WTC11 (cell line): Measurements from ENCODE around the gene MDGA2. TPM values are rescaled to one million over a fixed set of nuclear protein-coding genes. Genes with fewer than 3 reads are reported as not detected.

Experiments used
- ATAC-seq: fragments of 200-7000 bp; cut with Tn5 transposase; 2 replicates; pipeline ENCODE4 v1.10.0; 2021; ENCODE audit warnings: mild to moderate bottlenecking, moderate library complexity
- CTCF ChIA-PET: fragments of 300-600 bp; sonication (Branson Sonifier 250); formaldehyde crosslinking; loops from one replicate; lab custom pipeline; 2021; ENCODE audit warnings: antibody characterized with exemption; lab: Charles Lee
- POLR2A ChIA-PET: fragments of 350-600 bp; sonication (Branson Sonifier 250); formaldehyde crosslinking; loops from one replicate; lab custom pipeline; 2021; ENCODE audit warnings: antibody characterized with exemption; lab: Charles Lee
- DNase-seq: peaks from one replicate; pipeline ENCODE4 v3.0.0; 2021; ENCODE audit warnings: low spot score
- H3K27ac Mint-ChIP-seq: 2 replicates; pipeline ENCODE4 v1.8.0; 2021; ENCODE audit warnings: mixed read lengths
- H3K27me3 Mint-ChIP-seq: 2 replicates; pipeline ENCODE4 v1.8.0; 2021; ENCODE audit warnings: low read depth, mild to moderate bottlenecking, moderate library complexity, mixed read lengths
- H3K36me3 Mint-ChIP-seq: 2 replicates; pipeline ENCODE4 v1.8.0; 2021; ENCODE audit warnings: mixed read lengths
- H3K4me1 Mint-ChIP-seq: 2 replicates; pipeline ENCODE4 v1.8.0; 2022; ENCODE audit warnings: mixed read lengths
- H3K4me3 Mint-ChIP-seq: 2 replicates; pipeline ENCODE4 v1.8.0; 2021; ENCODE audit warnings: mild to moderate bottlenecking, moderate library complexity, mixed read lengths
- H3K9me3 Mint-ChIP-seq: 2 replicates; pipeline ENCODE4 v1.8.0; 2021; ENCODE audit warnings: mixed read lengths
- ATF6 ChIP-seq: sonication (generic); formaldehyde crosslinking; IDR thresholded peaks from 2 replicates; pipeline ENCODE4 v1.8.1; 2023; ENCODE audit warnings: mild to moderate bottlenecking, missing genetic modification reagents
- EMX1 ChIP-seq: fragments of 250-450 bp; sonication (Bioruptor Pico); IDR thresholded peaks from 2 replicates; pipeline ENCODE4 v1.8.0; 2021; ENCODE audit warnings: mild to moderate bottlenecking
- FOXJ3 ChIP-seq: sonication (generic); formaldehyde crosslinking; IDR thresholded peaks from 2 replicates; pipeline ENCODE4 v1.9.0; 2021; ENCODE audit warnings: missing genetic modification reagents, mild to moderate bottlenecking, borderline replicate concordance
- NFATC4 ChIP-seq: fragments of 250-450 bp; sonication (Bioruptor Pico); IDR thresholded peaks from 2 replicates; pipeline ENCODE4 v1.9.0; 2021; ENCODE audit warnings: mild to moderate bottlenecking
- NR2C2 ChIP-seq: sonication (generic); formaldehyde crosslinking; IDR thresholded peaks from 2 replicates; pipeline ENCODE4 v1.8.0; 2022; ENCODE audit warnings: mild to moderate bottlenecking, missing genetic modification reagents
- RELA ChIP-seq: sonication (generic); formaldehyde crosslinking; IDR thresholded peaks from 2 replicates; pipeline ENCODE4 v1.8.1; 2022; ENCODE audit warnings: missing genetic modification reagents, mild to moderate bottlenecking, borderline replicate concordance
- STAT6 ChIP-seq: sonication (generic); formaldehyde crosslinking; conservative IDR thresholded peaks from 2 replicates; pipeline ENCODE4 v1.8.1; 2023; ENCODE audit warnings: mild to moderate bottlenecking, low read depth, missing genetic modification reagents, moderate library complexity
- ZBTB21 ChIP-seq: sonication (generic); formaldehyde crosslinking; IDR thresholded peaks from 2 replicates; pipeline ENCODE4 v1.8.1; 2023; ENCODE audit warnings: mild to moderate bottlenecking, missing genetic modification reagents, borderline replicate concordance
- ZNF138 ChIP-seq: sonication (generic); formaldehyde crosslinking; conservative IDR thresholded peaks from 2 replicates; pipeline ENCODE4 v1.8.1; 2022; ENCODE audit warnings: mild to moderate bottlenecking, moderate library complexity, missing genetic modification reagents
- ZNF219 ChIP-seq: sonication (generic); formaldehyde crosslinking; IDR thresholded peaks from 2 replicates; pipeline ENCODE4 v1.8.0; 2023; ENCODE audit warnings: missing genetic modification reagents, mild to moderate bottlenecking, borderline replicate concordance
- ZNF281 ChIP-seq: sonication (generic); formaldehyde crosslinking; IDR thresholded peaks from 2 replicates; pipeline ENCODE4 v1.8.0; 2023; ENCODE audit warnings: mild to moderate bottlenecking, missing genetic modification reagents
- ZNF671 ChIP-seq: fragments of 250-450 bp; sonication (Bioruptor Pico); IDR thresholded peaks from 2 replicates; pipeline ENCODE4 v1.8.0; 2021; ENCODE audit warnings: mild to moderate bottlenecking
- total RNA-seq: library from RNA; stranded (reverse); gene quantifications from 3 replicates; pipeline ENCODE4 v1.2.3, GENCODE V29; 2021
- TF ChIP-seq, protein P1 (sequence below): sonication (generic); formaldehyde crosslinking; IDR thresholded peaks from 2 replicates; pipeline ENCODE4 v1.8.0; 2022; ENCODE audit warnings: mild to moderate bottlenecking, missing genetic modification reagents
- TF ChIP-seq, protein P2 (sequence below): sonication (generic); formaldehyde crosslinking; IDR thresholded peaks from 2 replicates; pipeline ENCODE4 v1.8.1; 2022; ENCODE audit warnings: low read depth, mild to moderate bottlenecking, moderate library complexity, missing genetic modification reagents, borderline replicate concordance
- TF ChIP-seq, protein P3 (sequence below): fragments of 200-600 bp; IDR thresholded peaks from 2 replicates; pipeline ENCODE4 v1.8.0; 2022; ENCODE audit warnings: antibody characterized with exemption

The MDGA2 gene
- total RNA-seq, 1 experiment from 2014 or later: 4.9 TPM

DNA sequence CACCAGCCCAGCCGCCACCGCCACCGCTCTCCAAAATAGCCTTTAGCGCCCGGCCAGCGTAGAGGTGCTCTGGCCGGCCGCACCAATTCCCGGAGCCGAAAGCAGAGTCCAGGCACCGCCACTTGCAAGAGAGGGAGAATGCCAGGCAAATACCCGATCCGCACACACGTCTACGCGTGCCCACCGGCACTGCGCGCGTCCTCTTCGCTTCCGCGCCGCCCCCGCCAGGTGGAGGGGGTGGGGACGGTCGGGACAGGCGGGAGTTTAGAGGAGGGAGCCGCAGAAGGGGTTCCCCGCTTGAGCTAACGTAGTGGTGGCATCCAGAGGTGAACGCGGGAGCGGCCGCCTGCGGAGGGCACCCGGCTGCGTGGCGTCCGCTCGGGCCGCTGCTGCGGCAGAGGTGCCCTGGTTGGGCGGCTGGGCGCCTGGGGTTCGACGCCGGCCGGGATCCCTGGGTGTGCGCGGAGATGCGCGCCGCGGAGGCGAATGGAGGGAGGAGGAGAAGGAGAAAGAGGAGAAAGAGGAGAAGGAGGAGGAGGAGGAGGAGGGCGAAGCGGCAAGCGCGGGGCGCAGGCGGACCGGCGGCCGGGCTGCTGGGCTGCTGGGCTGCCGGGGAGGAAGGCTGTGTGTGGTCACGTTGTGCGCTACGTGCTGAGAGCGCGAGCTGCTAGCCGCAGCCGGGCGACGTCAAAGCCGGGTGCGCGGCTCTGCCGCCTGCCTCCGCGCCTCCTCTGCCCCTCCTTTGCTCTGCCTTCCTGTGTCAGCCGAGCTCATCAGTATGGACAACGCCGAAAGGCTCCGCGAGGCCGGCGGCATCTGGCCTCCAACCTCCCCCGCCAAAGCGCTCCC, at the start of gene MDGA2 (continued):
- TF ChIP-seq FOXJ3 (CRISPR knock-in tag): no peak

GRCh38 chr14:47722929-47723693, 47.7 kb upstream of the MDGA2 start:
- TF ChIP-seq, protein P1, sequence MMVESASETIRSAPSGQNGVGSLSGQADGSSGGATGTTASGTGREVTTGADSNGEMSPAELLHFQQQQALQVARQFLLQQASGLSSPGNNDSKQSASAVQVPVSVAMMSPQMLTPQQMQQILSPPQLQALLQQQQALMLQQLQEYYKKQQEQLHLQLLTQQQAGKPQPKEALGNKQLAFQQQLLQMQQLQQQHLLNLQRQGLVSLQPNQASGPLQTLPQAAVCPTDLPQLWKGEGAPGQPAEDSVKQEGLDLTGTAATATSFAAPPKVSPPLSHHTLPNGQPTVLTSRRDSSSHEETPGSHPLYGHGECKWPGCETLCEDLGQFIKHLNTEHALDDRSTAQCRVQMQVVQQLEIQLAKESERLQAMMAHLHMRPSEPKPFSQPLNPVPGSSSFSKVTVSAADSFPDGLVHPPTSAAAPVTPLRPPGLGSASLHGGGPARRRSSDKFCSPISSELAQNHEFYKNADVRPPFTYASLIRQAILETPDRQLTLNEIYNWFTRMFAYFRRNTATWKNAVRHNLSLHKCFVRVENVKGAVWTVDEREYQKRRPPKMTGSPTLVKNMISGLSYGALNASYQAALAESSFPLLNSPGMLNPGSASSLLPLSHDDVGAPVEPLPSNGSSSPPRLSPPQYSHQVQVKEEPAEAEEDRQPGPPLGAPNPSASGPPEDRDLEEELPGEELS: no peak
- no peak for TF ChIP-seq ZNF219 (CRISPR knock-in tag)
- TF ChIP-seq ZBTB21 (CRISPR knock-in tag): no peak
- no peak for TF ChIP-seq ZNF138 (CRISPR knock-in tag)
- TF ChIP-seq ZNF281 (CRISPR knock-in tag): no peak
- no peak for TF ChIP-seq NR2C2 (CRISPR knock-in tag)
- no peak for TF ChIP-seq EMX1 (CRISPR knock-in tag)
- TF ChIP-seq RELA (CRISPR knock-in tag): no peak
- Mint-ChIP-seq H3K9me3 (peaks cover 7% of the 10 kb centered on the region; the same call in 1 of the 2 replicates), H3K27ac (no peak overlapping the region), H3K36me3 (peaks cover 2% of the 10 kb centered on the region), H3K4me1 (no peaks in the 10 kb centered on the region), H3K4me3 (no peak overlapping the region), H3K27me3 (no peaks in the 10 kb centered on the region)
- ChIA-PET CTCF (no interaction called here), POLR2A (no interaction called here)
- DNase-seq: no peak
- no peak for ATAC-seq

- ChIA-PET CTCF (no interaction called here), POLR2A (no interaction called here)
- Mint-ChIP-seq H3K4me1 (no peaks in the 10 kb centered on the region), H3K4me3 (no peak overlapping the region), H3K36me3 (peaks cover 6% of the 10 kb centered on the region; the same call in 1 of the 2 replicates), H3K27me3 (no peaks in the 10 kb centered on the region), H3K9me3 (peaks cover 20% of the 10 kb centered on the region), H3K27ac (no peak overlapping the region)
- DNase-seq (no peak), ATAC-seq (no peak)
- TF ChIP-seq, protein P2, sequence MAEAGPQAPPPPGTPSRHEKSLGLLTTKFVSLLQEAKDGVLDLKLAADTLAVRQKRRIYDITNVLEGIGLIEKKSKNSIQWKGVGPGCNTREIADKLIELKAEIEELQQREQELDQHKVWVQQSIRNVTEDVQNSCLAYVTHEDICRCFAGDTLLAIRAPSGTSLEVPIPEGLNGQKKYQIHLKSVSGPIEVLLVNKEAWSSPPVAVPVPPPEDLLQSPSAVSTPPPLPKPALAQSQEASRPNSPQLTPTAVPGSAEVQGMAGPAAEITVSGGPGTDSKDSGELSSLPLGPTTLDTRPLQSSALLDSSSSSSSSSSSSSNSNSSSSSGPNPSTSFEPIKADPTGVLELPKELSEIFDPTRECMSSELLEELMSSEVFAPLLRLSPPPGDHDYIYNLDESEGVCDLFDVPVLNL (CRISPR knock-in tag): no peak
- no peak for TF ChIP-seq ATF6 (CRISPR knock-in tag)
- TF ChIP-seq, protein P3, sequence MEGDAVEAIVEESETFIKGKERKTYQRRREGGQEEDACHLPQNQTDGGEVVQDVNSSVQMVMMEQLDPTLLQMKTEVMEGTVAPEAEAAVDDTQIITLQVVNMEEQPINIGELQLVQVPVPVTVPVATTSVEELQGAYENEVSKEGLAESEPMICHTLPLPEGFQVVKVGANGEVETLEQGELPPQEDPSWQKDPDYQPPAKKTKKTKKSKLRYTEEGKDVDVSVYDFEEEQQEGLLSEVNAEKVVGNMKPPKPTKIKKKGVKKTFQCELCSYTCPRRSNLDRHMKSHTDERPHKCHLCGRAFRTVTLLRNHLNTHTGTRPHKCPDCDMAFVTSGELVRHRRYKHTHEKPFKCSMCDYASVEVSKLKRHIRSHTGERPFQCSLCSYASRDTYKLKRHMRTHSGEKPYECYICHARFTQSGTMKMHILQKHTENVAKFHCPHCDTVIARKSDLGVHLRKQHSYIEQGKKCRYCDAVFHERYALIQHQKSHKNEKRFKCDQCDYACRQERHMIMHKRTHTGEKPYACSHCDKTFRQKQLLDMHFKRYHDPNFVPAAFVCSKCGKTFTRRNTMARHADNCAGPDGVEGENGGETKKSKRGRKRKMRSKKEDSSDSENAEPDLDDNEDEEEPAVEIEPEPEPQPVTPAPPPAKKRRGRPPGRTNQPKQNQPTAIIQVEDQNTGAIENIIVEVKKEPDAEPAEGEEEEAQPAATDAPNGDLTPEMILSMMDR: no peak
- TF ChIP-seq ZNF671: no peak
- TF ChIP-seq STAT6 (CRISPR knock-in tag): no peak
- no peak for TF ChIP-seq NFATC4 (CRISPR knock-in tag)
Measured at GRCh38 chr14:47720281-47720680, 44.9 kb upstream of the MDGA2 start.
